Nephron progenitor cell (in vitro differentiated cells): Measurements from ENCODE around the gene DEPDC4.

ENCODE experiments used
- DNase-seq: peaks from one replicate; pipeline ENCODE4 v3.0.0; 2021
- H3K27ac Mint-ChIP-seq: 2 replicates; pipeline ENCODE4 v1.8.0; 2021; ENCODE audit warnings: mild to moderate bottlenecking, moderate library complexity, mixed read lengths
- H3K27me3 Mint-ChIP-seq: 2 replicates; pipeline ENCODE4 v1.8.0; 2021; ENCODE audit warnings: mild to moderate bottlenecking, low read depth, mixed read lengths; ENCODE audit not compliant: poor library complexity
- H3K36me3 Mint-ChIP-seq: 2 replicates; pipeline ENCODE4 v1.8.0; 2021; ENCODE audit warnings: low read depth, mixed read lengths
- H3K4me1 Mint-ChIP-seq: 2 replicates; pipeline ENCODE4 v1.8.0; 2021; ENCODE audit warnings: mixed read lengths
- H3K4me3 Mint-ChIP-seq: 2 replicates; pipeline ENCODE4 v1.8.0; 2021; ENCODE audit warnings: mild to moderate bottlenecking, moderate library complexity, mixed read lengths
- H3K9me3 Mint-ChIP-seq: 2 replicates; pipeline ENCODE4 v1.8.0; 2021; ENCODE audit warnings: mild to moderate bottlenecking, moderate library complexity, mixed read lengths
- TF ChIP-seq, protein P1 (sequence below): fragments of 200-600 bp; sonication (generic); IDR thresholded peaks from 2 replicates; pipeline ENCODE4 v1.5.0; 2021; ENCODE audit warnings: antibody characterized with exemption

The DEPDC4 gene

GRCh38 chr12:100201604-100202423 lies 65.1 kb downstream of the DEPDC4 start:
- DNase-seq, result no peak
- peaks cover 5% of the 10 kb centered on the region for H3K36me3 Mint-ChIP-seq
- H3K27me3 Mint-ChIP-seq, result peaks cover 12% of the 10 kb centered on the region
- H3K4me1 Mint-ChIP-seq, result peaks cover 39% of the 10 kb centered on the region
- peak overlapping the region; percentile 96 for H3K4me3 Mint-ChIP-seq
- no peaks in the 10 kb centered on the region for H3K9me3 Mint-ChIP-seq
- H3K27ac Mint-ChIP-seq, result no peak overlapping the region
- TF ChIP-seq, protein P1, sequence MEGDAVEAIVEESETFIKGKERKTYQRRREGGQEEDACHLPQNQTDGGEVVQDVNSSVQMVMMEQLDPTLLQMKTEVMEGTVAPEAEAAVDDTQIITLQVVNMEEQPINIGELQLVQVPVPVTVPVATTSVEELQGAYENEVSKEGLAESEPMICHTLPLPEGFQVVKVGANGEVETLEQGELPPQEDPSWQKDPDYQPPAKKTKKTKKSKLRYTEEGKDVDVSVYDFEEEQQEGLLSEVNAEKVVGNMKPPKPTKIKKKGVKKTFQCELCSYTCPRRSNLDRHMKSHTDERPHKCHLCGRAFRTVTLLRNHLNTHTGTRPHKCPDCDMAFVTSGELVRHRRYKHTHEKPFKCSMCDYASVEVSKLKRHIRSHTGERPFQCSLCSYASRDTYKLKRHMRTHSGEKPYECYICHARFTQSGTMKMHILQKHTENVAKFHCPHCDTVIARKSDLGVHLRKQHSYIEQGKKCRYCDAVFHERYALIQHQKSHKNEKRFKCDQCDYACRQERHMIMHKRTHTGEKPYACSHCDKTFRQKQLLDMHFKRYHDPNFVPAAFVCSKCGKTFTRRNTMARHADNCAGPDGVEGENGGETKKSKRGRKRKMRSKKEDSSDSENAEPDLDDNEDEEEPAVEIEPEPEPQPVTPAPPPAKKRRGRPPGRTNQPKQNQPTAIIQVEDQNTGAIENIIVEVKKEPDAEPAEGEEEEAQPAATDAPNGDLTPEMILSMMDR, result no peak

GRCh38 chr12:100200463-100201181 lies 66.3 kb downstream of the DEPDC4 start, which contains the start of gene ACTR6:
Gene ACTR6, plus strand, starts transcription at chr12:100200815. Its CDS starts 37 bp downstream, at chr12:100200852.
- peaks cover 5% of the 10 kb centered on the region for H3K36me3 Mint-ChIP-seq

GRCh38 chr12:100199347-100200149 lies 67.3 kb downstream of the DEPDC4 start:
- Mint-ChIP-seq H3K4me1 (peaks cover 39% of the 10 kb centered on the region), H3K27ac (peak overlapping the region; percentile 96), H3K9me3 (no peaks in the 10 kb centered on the region), H3K36me3 (peaks cover 12% of the 10 kb centered on the region), H3K27me3 (peaks cover 12% of the 10 kb centered on the region), H3K4me3 (peak overlapping the region; percentile 96)
- DNase-seq, result peak; percentile 81
- TF ChIP-seq, protein P1, result no peak

More at GRCh38 chr12:100200463-100201181, 66.3 kb downstream of the DEPDC4 start, which contains the start of gene ACTR6:
- H3K4me3 Mint-ChIP-seq, result peak within 1 kb of the TSS; percentile 96
- H3K9me3 Mint-ChIP-seq, result no peaks in the 10 kb centered on the region
- peaks cover 12% of the 10 kb centered on the region for H3K27me3 Mint-ChIP-seq
- TF ChIP-seq, protein P1, result no peak
- peak within 1 kb of the TSS; percentile 96 for H3K27ac Mint-ChIP-seq
- peaks cover 39% of the 10 kb centered on the region for H3K4me1 Mint-ChIP-seq
- DNase-seq, result peak; percentile 91

DNA sequence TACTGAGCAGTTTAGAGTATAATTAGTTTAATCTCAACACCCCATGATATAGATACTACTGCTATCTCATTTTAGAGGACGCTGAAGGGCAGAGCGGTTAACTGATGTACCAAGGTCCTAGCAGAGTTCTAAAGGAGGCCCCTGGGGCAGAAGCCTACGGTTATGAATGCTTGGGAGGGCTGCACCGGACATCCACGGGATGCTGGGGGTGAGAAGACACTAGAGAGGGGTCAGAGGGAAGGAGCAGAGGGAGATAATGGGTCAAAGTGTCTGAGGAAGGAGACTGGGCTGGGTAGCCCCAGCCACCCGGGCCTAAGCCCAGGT lies 67.9 kb downstream of the DEPDC4 start:
- Mint-ChIP-seq H3K9me3 (no peaks in the 10 kb centered on the region), H3K27me3 (peaks cover 12% of the 10 kb centered on the region), H3K4me3 (peak overlapping the region; percentile 96), H3K4me1 (peaks cover 39% of the 10 kb centered on the region), H3K36me3 (peaks cover 17% of the 10 kb centered on the region), H3K27ac (peak overlapping the region; percentile 69)
- TF ChIP-seq, protein P1, result no peak
- DNase-seq, result no peak

DNA sequence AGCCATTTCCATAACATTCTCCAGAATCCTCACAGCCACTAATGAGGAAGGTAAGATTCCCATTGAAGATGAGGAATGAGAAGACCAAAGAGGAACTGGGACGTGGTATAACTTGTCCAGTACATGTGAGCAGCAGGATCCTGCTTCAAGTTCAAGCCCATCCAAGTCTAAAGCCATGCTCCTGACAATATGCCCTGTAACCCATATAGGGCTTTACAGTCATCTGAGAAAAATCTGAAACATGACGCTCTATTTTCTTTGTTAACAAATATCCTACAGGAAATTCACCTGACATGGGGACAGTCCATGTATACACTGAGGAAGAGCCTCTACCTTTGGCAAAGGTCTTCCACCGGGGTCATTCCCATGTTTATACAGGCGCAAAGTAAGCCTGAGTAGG lies 69.4 kb downstream of the DEPDC4 start:
- H3K4me3 Mint-ChIP-seq, result peak overlapping the region; percentile 96
- TF ChIP-seq, protein P1, result no peak

More for the DNA sequence above, 69.4 kb downstream of the DEPDC4 start:
- no peak overlapping the region for H3K27ac Mint-ChIP-seq
- peaks cover 39% of the 10 kb centered on the region for H3K4me1 Mint-ChIP-seq
- H3K27me3 Mint-ChIP-seq, result peaks cover 8% of the 10 kb centered on the region
- H3K9me3 Mint-ChIP-seq, result no peaks in the 10 kb centered on the region
- peaks cover 20% of the 10 kb centered on the region for H3K36me3 Mint-ChIP-seq
- DNase-seq, result no peak
